HG02642 (cell line): ENCODE results near the gene RHBDD1.
"Not testable (repeated sequence)": the region's sequence is repeated elsewhere in the genome, so short reads cannot be mapped to it uniquely, and the experiment has no call there.

Experiments
- ATAC-seq: cut with Tn5 transposase; IDR thresholded peaks from one replicate; pipeline ENCODE4 v1.9.1; 2021; ENCODE audit warnings: mild to moderate bottlenecking; ENCODE audit not compliant: unreplicated experiment, poor library complexity

Gene RHBDD1

GRCh38 chr2:226799211-226799975, 36.5 kb upstream of the RHBDD1 start, which contains the start of gene IRS1:
IRS1 (minus strand) TSS chr2:226799820; CDS start chr2:226798738, 1,082 bp downstream.
- ATAC-seq, result peak; percentile 43

GRCh38 chr2:226799976-226800940, 35.6 kb upstream of the RHBDD1 start:
- no peak for ATAC-seq

GRCh38 chr2:226800941-226801784, 34.7 kb upstream of the RHBDD1 start:
- peak; percentile 79 for ATAC-seq

GRCh38 chr2:226802573-226802972, 33.3 kb upstream of the RHBDD1 start:
- no peak for ATAC-seq

- ATAC-seq, result no peak
Observed at GRCh38 chr2:226803410-226803809, 32.4 kb upstream of the RHBDD1 start.

- no peak for ATAC-seq
Observed at GRCh38 chr2:226813148-226813701, 22.6 kb upstream of the RHBDD1 start.

GRCh38 chr2:226818930-226819329, 16.9 kb upstream of the RHBDD1 start:
- no peak for ATAC-seq

GRCh38 chr2:226825056-226825455, 10.8 kb upstream of the RHBDD1 start:
- ATAC-seq, result no peak

GRCh38 chr2:226828191-226828590, 7.7 kb upstream of the RHBDD1 start:
- no peak for ATAC-seq

GRCh38 chr2:226829721-226830631, 5.9 kb upstream of the RHBDD1 start:
- ATAC-seq, result no peak

GRCh38 chr2:226831266-226831665, 4.6 kb upstream of the RHBDD1 start:
- no peak for ATAC-seq

- ATAC-seq, result no peak
Observed at GRCh38 chr2:226832061-226832460, 3.8 kb upstream of the RHBDD1 start.

GRCh38 chr2:226834880-226835279, 974 bp upstream of the RHBDD1 start:
- not testable (repeated sequence) for ATAC-seq

- ATAC-seq, result peak; percentile 24
Observed at GRCh38 chr2:226835420-226835795, 446 bp upstream of the RHBDD1 start.

GRCh38 chr2:226836548-226836885, 663 bp downstream of the RHBDD1 start:
- peak; percentile 8 for ATAC-seq

GRCh38 chr2:226837334-226837733, 1.5 kb downstream of the RHBDD1 start:
- ATAC-seq, result no peak

- no peak for ATAC-seq
Observed at GRCh38 chr2:226837787-226838603, 2.1 kb downstream of the RHBDD1 start.

- ATAC-seq, result no peak
Observed at GRCh38 chr2:226838722-226839121, 2.9 kb downstream of the RHBDD1 start.
